MCF 10A (cell line): ENCODE measurements around the gene RFX2. TPM values are rescaled to one million over a fixed set of nuclear protein-coding genes. Genes with fewer than 3 reads are reported as not detected.
A peak's percentile ranks its signal among the peaks of the same experiment; 100 is the strongest.

Experiments
- Bru-seq: library from RNA; stranded (reverse); fragments of 400-500 nt; gene quantifications from one replicate; lab custom pipeline; 2021; lab: Mats Ljungman, UMichigan
- BruChase-seq, 2 experiments: library from RNA; stranded (reverse); fragments of 400-500 nt; gene quantifications; one replicate each; lab custom pipeline; 2021; lab: Mats Ljungman, UMichigan
- BruUV-seq: library from RNA; stranded (reverse); fragments of 400-500 nt; replicated peaks from 2 replicates; lab custom pipeline; 2021; lab: Mats Ljungman, UMichigan
- CTCF ChIA-PET: fragments of 300-600 bp; sonication (Branson Sonifier 250); formaldehyde crosslinking; extraction: SDS; loops from one replicate; lab custom pipeline; 2021; ENCODE audit warnings: antibody characterized with exemption, inconsistent platforms; lab: Yijun Ruan, JAX
- POLR2A ChIA-PET: fragments of 300-600, 350-650 bp; sonication (Branson Sonifier 250); formaldehyde crosslinking; extraction: SDS; loops from one replicate; lab custom pipeline; 2020; ENCODE audit warnings: antibody characterized with exemption, inconsistent platforms; lab: Yijun Ruan, JAX
- DNase-seq: peaks from one replicate; pipeline ENCODE4 v3.0.0-alpha.2; 2018; ENCODE audit not compliant: unreplicated experiment
- H3K27ac Mint-ChIP-seq: one replicate; pipeline ENCODE4 v1.8.0; 2022; ENCODE audit warnings: mild to moderate bottlenecking, low read depth, mixed read lengths; ENCODE audit not compliant: unreplicated experiment
- H3K27me3 Mint-ChIP-seq: one replicate; pipeline ENCODE4 v1.8.0; 2022; ENCODE audit warnings: mixed read lengths; ENCODE audit not compliant: insufficient read depth, unreplicated experiment
- H3K36me3 Mint-ChIP-seq: one replicate; pipeline ENCODE4 v1.8.0; 2022; ENCODE audit warnings: mild to moderate bottlenecking, moderate library complexity, mixed read lengths; ENCODE audit not compliant: insufficient read depth, unreplicated experiment
- H3K4me1 Mint-ChIP-seq: one replicate; pipeline ENCODE4 v1.8.0; 2022; ENCODE audit warnings: mixed read lengths; ENCODE audit not compliant: insufficient read depth, unreplicated experiment
- H3K4me3 Mint-ChIP-seq: one replicate; pipeline ENCODE4 v1.8.0; 2022; ENCODE audit warnings: mild to moderate bottlenecking, moderate library complexity, mixed read lengths; ENCODE audit not compliant: unreplicated experiment
- H3K9me3 Mint-ChIP-seq: one replicate; pipeline ENCODE4 v1.8.0; 2022; ENCODE audit warnings: mixed read lengths; ENCODE audit not compliant: unreplicated experiment
- intact Hi-C: fragments of 100-400 bp; cut with micrococcal nuclease; formaldehyde crosslinking; loops from 2 replicates; pipeline ENCODE4 v1.14.1; 2022
- long read RNA-seq: library from polyadenylated mRNA; stranded (forward); transcript quantifications from one replicate; pipeline ENCODE4 v2.0.0, GENCODE V29; 2022
- total RNA-seq: library from RNA; stranded (reverse); gene quantifications from 2 replicates; pipeline ENCODE4 v1.2.3, GENCODE V29; 2022
- TF ChIP-seq, protein P1 (sequence below): fragments of 200-600 bp; IDR thresholded peaks from one replicate; pipeline ENCODE4 v1.8.0; 2022; ENCODE audit warnings: antibody characterized with exemption, mild to moderate bottlenecking; ENCODE audit not compliant: unreplicated experiment

RFX2 gene
- total RNA-seq: 9.9 and 10.7 TPM in 2 replicates
- percentile 55 among the genes with signal in this experiment for Bru-seq, nascent RNA
- BruChase-seq, experiment 1, labeled RNA remaining after a 6-hour chase: percentile 51 among the genes with signal in this experiment
- BruChase-seq, experiment 2, labeled RNA remaining after a 2-hour chase: percentile 57 among the genes with signal in this experiment
- long read RNA-seq, transcript RFX2-201 (18 exons, 3,993 nt): major isoform, 14 of 38 reads
- long read RNA-seq, transcript RFX2-222 (17 exons, 2,578 nt): minor isoform, 11 of 38 reads
- long read RNA-seq, partial matches to known transcripts: 3 of 38 reads
- long read RNA-seq, other reads (novel, unspliced or antisense): 8 of 38 reads

DNA sequence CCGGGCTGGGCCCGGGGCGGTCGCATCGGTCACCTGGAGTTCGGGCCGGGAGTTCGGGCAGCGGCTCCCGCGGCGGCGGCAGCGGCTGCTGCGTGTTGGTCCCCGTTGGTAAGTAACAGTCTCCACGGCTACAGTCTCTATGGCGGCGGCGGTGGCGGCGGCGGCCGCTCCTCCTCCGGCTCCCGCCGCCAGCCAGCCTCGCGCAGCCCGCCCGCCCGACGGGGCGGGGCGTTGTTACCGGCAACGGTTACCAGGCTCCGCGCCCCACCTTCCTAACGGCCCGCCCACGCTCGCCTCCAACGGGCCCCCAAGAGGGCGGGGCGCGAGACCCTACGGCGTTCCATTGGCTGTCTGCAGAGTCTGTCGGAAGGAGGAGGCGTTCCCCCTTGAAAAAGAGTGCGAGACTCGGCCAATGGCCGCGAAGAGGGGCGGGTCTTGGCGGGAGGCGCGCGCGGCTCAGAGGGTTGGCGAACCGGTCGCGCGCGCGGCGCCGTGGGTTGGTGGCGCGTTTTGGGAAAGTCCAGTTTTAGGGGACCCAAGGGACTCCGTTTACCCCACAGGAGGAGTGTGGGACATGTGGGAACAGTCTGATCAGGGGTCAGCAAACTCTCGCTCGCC, at the start of gene RFX2:
Gene RFX2 (minus strand): TSS at position 141 of the 618 bp plus-strand sequence. CDS start 63,004 bp downstream, outside the sequence.
- no TSS peak for BruUV-seq
- TF ChIP-seq, protein P1, sequence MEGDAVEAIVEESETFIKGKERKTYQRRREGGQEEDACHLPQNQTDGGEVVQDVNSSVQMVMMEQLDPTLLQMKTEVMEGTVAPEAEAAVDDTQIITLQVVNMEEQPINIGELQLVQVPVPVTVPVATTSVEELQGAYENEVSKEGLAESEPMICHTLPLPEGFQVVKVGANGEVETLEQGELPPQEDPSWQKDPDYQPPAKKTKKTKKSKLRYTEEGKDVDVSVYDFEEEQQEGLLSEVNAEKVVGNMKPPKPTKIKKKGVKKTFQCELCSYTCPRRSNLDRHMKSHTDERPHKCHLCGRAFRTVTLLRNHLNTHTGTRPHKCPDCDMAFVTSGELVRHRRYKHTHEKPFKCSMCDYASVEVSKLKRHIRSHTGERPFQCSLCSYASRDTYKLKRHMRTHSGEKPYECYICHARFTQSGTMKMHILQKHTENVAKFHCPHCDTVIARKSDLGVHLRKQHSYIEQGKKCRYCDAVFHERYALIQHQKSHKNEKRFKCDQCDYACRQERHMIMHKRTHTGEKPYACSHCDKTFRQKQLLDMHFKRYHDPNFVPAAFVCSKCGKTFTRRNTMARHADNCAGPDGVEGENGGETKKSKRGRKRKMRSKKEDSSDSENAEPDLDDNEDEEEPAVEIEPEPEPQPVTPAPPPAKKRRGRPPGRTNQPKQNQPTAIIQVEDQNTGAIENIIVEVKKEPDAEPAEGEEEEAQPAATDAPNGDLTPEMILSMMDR: no peak
- Mint-ChIP-seq H3K27me3 (no peaks in the 10 kb centered on the region), H3K9me3 (no peaks in the 10 kb centered on the region), H3K4me1 (peaks cover 28% of the 10 kb centered on the region), H3K27ac (peak within 1 kb of the TSS; percentile 95), H3K36me3 (peaks cover 12% of the 10 kb centered on the region), H3K4me3 (peak within 1 kb of the TSS; percentile 88)
- peak; percentile 100 for DNase-seq
- ChIA-PET CTCF (interaction anchor here (0.9 to 1.2 kb wide), 2 partner anchors 61 to 63 kb away, joined by 4 read pairs; no protein-coding TSS in a partner anchor), POLR2A (interaction anchor here (1.3 to 3.6 kb wide), 6 partner anchors 18 to 64 kb away, joined by 3 to 26 read pairs (median 4); no protein-coding TSS in a partner anchor)
- intact Hi-C loops: loop anchor here (1.0 kb wide), 1 partner anchor 53 kb away; no protein-coding TSS in a partner anchor

DNA sequence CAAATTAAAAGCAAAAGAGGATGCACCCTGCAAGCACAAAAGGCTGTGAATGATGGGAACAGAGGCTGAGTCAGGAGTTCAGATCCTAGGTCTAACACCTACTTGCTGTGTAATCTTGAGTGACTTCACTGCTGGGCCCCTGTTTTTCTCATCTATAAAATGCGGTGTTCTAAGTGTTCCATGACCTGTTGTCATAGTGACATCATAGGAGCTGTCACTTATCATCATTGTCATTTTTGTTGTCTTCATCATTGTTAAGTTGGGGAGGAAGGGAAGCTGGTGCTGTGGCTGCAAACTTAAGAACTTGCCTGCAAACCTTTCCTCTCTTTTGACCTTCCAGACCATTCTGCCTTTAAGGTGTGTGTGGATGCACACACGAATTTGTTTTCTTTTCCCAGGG, 45.7 kb upstream of the RFX2 start:
- CTCF ChIA-PET: interaction anchor here (0.6 kb wide), 2 partner anchors 10 to 35 kb away, joined by 3 read pairs; no protein-coding TSS in a partner anchor

DNA sequence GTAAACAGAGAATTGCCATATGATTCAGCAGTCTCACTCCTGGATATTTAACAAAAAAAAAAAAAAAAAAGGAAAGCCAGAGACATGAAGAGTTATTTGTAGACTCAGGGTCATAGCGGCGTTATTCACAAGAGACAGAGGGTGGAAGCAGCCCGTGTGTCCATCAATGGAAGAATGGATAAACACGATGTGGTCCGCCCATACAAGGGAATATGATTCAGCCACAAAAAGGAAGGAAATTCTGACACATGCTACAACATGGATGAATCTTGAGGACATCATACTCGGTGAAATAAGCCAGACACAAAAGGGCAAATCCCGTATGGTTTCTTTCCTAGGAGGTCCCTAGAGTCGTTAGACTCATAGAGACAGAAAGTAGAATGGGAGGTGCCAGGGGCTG, 40.0 kb upstream of the RFX2 start:
- Mint-ChIP-seq H3K4me3 (no peak overlapping the region), H3K27me3 (no peaks in the 10 kb centered on the region), H3K27ac (no peak overlapping the region), H3K9me3 (no peaks in the 10 kb centered on the region), H3K36me3 (no peaks in the 10 kb centered on the region), H3K4me1 (no peaks in the 10 kb centered on the region)
- CTCF ChIA-PET: no interaction called here
- no peak for DNase-seq
- POLR2A ChIA-PET: no interaction called here
- BruUV-seq: no TSS peak
- TF ChIP-seq, protein P1: no peak
- intact Hi-C loops: loop anchor here (2.0 kb wide), 1 partner anchor 29 kb away; no protein-coding TSS in a partner anchor

More for the DNA sequence above, 45.7 kb upstream of the RFX2 start:
- DNase-seq: no peak
- TF ChIP-seq, protein P1: no peak
- BruUV-seq: no TSS peak
- Mint-ChIP-seq H3K4me3 (no peak overlapping the region), H3K27ac (no peak overlapping the region), H3K9me3 (peaks cover 8% of the 10 kb centered on the region), H3K27me3 (peaks cover 17% of the 10 kb centered on the region), H3K4me1 (no peaks in the 10 kb centered on the region), H3K36me3 (no peaks in the 10 kb centered on the region)
- POLR2A ChIA-PET: no interaction called here
- intact Hi-C loops: no loop called here

DNA sequence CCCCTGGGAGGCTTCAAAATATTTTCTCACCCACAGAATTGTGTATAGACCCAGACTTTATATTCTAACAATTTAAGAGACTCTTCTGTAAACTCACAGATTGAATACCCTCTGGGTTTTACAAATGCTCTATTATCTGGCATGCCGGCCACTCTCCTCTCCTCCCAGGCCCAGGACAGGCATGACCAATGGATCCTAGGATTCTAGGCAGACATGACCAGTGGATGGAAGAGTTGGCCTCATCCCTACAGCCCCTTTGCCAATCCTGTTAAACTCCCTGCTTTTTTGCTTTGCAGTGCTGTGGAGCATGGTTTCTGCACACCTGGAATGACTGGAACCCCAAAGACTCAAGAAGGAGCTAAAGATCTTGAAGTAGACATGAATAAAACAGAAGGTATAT, 30.9 kb upstream of the RFX2 start:
- POLR2A ChIA-PET: interaction anchor here (0.7 kb wide), 1 partner anchor 11 kb away, joined by 4 read pairs; no protein-coding TSS in a partner anchor
- intact Hi-C loops: no loop called here

More for the DNA sequence above, 30.9 kb upstream of the RFX2 start:
- Mint-ChIP-seq H3K4me1 (no peaks in the 10 kb centered on the region), H3K27me3 (no peaks in the 10 kb centered on the region), H3K36me3 (no peaks in the 10 kb centered on the region), H3K9me3 (no peaks in the 10 kb centered on the region), H3K27ac (no peak overlapping the region), H3K4me3 (no peak overlapping the region)
- no peak for DNase-seq
- no TSS peak for BruUV-seq
- CTCF ChIA-PET: interaction anchor here (1.2 kb wide), 1 partner anchor 11 kb away, joined by 4 read pairs; no protein-coding TSS in a partner anchor
- TF ChIP-seq, protein P1: no peak
